Erythroblast (primary cell): Measurements from ENCODE around the gene OTUD1.

Experiments
- GATA1 ChIP-seq: IDR thresholded peaks from 2 replicates; pipeline ENCODE4 v1.6.1; 2011; ENCODE audit warnings: low read depth, mild to moderate bottlenecking, control low read depth, low read length, moderate library complexity
- POLR2A ChIP-seq: IDR thresholded peaks from 2 replicates; pipeline ENCODE4 v1.6.1; 2011; ENCODE audit warnings: mild to moderate bottlenecking, low read length

DNA sequence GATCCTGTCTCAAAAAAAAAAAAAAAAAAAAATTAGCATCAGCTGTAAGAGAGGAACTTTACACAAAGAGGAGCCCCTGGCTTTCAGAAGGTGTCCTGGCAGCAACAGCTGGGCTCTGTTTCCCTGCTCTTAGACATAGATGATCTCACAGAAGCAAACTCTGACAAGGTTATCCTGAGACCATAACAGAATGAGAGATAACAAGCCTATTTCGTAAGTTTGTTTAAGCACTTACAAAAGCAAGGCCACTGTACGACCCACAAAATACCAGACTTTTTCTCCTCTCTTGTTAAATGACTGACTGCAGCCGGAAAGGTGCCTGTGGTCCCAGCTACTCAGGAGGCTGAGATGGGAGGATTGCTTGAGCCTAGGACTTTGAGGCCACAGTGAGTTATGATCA lies 33.3 kb upstream of the OTUD1 start:
- TF ChIP-seq POLR2A (no peak), GATA1 (no peak)
